Activated T-cell treated with anti-CD3 and anti-CD28 coated beads for 24 hours (primary cell): Measurements from ENCODE around the gene HDAC4.

Experiments used
- DNase-seq: peaks from one replicate; pipeline ENCODE4 v3.0.0-alpha.2; 2020; ENCODE audit warnings: low read depth

HDAC4 gene

DNA sequence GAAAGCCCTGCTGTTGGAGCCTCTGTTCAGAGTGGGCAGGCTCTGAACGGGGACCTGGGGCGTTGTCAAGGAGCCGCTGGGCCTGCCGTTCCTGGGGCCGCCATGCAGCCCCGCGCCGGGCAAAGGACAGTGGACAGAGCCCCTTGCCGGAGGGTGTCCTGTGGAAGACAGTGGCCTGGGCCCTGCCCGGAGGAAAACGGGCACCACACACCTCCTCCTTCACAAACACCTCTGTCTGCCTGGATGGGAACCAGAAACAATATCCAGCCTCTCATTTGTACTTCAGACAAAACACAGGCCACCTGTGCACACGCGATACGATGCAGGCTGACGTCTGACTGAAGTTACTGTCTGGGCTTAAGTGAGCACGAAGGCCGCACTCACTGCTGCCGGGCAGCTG is 319.2 kb downstream of the HDAC4 start:
- DNase-seq = no peak

DNA sequence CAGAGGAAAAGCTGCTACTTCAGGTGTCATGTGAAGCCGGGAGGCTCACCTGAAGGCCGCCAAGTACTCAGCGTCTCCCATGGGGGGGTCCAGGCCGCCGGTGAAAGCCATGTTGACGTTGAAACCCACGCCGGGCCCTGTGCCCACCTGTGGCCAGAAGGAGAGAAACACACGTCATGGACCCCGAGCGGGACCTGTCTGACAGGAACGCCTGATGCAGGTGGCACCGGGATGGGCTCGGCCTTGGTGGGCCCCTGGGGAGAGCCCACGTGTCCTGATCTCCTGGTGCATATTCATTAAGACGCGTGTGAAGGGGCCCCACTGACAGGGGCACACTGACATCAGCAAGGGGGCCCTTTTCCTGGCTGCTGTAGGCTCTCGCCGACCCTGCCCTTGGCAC is 319.8 kb downstream of the HDAC4 start:
- no peak for DNase-seq

DNA sequence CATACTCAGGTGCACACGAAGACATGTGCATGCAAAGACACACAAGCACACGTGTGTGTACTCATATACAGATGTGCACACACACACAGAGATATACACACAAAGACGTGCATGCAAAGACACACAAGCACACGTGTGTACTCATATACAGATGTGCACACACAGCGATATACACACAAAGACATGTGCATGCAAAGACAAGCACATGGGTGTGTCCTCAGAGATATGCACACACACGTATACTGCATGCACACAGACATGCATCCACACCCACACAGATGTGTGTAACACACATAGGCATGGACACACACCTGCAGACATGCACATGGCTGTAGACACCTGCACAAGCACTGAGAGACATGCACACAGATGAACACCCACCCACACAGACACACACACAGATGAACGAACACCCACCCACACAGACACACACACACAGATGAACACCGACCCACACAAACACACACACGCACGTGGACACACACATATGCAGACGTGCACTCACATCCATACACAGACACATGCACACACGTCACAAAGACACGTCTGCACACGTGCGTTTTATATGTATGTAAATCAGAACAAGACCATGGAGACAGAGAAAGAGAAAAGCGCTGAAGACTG is 321.0 kb downstream of the HDAC4 start:
- no peak for DNase-seq

DNA sequence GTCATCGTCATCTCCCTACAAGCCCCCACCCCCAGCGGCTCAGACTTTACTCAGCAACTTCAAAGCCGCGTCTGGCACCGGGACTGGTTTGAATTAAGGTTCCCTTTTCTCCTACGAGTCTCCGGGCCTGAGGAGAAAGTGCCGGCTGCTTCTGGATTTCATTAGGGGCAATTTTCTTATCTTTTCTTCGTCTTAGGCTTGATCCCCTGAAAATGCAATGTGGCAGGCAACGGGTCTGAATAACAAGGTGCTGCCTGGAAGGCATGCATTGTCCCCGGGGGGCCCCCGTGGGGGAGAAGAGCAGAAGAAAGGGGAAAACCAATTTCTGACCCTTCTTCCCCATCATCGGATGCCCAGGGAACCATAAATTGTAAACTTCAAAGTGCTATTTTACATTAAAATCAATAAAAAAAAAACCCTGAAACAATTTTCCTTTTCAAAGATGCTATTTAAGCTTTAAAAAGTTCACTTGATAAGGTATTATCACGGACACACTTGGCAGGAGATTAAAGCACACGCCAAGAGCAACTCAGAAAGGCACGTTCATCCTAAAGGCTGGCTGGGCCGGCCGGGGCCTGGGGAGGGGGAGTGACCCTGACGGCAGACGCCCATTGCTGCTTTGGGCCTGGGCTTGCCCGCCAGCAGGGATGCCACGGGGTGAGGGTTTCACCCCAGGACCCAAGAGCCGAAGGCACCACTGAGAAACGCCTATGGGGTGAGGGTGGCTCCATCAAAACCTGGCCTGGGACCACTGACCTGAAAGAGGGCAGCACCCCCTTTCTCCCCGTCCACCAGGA is 322.5 kb downstream of the HDAC4 start:
- no peak for DNase-seq

DNA sequence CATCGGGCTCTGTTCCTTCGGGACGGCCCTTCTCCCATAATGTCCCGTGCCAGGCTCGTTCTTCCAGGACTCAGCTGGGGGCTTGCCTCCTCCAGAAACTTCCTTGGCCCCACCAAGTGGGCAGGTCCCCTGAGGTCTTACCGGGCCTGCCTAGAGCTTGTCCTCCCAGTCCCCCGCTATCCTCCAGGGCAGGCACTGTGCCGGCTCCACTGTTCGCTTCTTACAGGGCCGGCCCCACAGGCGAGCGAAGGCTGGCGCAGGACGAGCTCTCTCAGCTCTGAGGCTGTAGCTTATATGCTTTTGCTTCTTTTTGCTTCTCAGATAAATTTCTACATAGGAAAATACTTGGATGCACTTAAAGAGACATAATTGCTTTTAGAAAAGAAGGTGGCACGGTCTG is 323.6 kb downstream of the HDAC4 start:
- no peak for DNase-seq

DNA sequence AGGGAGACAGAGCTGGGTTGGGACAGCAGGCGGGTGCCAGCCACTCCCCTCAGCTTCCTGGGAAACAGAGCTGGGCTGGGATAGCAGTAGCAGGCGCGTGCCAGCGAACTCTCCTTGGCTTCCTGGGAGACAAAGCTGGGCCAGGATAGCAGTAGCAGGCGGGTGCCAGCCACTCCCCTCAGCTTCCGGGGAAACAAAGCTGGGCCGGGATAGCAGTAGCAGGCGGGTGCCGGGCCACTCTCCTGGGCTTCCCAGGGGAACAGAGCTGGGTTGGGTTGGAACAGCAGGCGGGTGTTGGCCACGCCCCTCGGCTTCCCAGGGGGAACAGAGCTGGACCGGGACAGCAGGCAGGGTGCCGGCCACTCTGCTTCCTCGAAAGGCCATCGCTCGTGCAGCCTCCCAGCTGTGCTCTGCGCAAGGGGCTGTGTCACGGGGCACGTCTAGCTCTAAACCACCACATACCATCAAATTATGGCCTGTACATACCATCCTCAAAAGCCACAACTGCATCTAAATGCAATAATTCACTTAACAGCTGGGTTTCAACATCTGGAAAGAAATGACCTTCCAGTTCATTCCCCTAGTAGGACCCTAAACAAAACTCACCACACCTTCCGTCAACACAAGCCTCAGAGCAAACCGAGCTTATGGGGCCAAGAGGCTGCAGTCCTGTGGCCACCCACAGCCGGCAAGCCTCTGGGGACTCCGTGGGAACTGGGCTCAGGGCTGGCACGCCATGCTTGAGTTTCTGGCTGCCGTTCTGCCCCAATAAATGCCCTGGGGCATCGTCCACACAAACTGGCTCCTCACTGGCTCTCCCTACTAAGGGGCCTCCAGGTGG is 324.7 kb downstream of the HDAC4 start:
- no peak for DNase-seq

DNA sequence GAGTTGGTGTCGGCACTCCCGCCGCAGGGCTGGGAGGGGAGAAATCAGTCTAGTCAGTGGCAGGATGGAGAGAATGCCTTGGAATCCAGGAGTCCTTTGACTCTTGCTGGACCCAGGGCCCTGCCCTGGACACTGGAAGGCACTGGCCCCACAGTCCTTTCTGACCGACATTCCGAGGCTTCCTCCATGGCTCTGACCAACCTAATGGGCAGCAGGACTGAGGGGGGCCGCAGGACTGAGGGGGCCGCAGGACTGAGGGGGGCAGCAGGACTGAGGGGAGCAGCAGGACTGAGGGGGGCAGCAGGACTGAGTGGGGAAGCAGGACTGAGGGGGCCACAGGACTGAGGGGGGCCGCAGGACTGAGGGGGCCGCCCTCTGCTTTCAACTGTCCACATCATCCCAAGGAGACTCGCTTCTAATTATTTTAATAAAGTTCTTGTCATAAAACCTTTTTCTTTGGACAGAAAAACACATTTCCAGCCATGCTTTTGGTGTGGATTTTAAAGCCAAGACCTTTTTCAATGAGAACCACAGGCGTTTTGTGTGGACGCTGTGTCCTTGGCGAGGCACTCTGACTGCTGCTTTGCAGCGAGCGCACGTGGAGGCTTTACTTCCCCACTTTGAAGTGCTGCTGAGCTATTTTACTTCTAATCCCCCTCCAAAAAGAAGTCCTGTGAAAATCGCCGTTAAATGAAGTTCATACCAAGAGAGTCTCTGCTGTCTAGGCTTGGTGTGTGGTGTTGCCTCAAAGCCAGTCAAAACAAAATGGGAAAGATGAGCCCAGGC is 326.9 kb downstream of the HDAC4 start:
- DNase-seq = no peak

DNA sequence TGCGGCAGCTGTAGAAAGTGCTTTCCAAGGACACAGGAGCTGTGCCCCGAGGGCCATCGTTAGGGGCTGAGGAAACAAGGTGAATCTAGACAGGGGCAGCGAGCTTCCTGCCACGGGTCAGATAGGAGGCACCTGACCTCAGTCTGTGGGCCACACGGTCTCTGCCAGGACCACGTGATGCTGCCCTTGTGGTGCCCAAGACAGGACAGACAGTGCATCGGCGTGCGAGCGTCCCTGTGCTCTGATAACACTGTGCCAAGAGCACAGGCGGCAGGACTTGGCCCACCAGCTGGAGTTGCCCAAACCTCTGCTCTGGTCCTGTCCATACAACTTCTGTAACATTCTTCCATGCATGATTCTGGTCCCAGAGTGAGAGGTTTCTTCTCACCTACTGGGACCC is 327.6 kb downstream of the HDAC4 start:
- no peak for DNase-seq

DNA sequence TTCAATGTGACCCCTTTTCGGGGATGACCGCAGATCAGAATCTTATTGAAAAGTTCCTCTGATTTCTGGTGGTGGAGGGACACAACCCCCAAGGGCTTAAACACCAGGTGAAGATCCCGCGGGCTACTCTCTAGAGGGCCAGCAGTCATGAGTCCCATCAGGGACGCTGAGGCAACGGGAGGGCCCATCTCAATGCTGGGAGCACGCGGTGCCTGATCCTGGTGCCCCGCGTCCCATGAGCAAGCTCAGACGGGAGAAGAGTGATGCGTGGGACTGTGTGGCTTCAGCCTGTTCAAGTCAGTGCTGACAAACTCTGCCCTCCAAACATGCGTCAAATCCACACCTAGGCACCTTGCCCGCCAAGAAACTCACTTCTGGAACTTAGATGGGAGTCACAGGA is 328.0 kb downstream of the HDAC4 start:
- DNase-seq = no peak

DNA sequence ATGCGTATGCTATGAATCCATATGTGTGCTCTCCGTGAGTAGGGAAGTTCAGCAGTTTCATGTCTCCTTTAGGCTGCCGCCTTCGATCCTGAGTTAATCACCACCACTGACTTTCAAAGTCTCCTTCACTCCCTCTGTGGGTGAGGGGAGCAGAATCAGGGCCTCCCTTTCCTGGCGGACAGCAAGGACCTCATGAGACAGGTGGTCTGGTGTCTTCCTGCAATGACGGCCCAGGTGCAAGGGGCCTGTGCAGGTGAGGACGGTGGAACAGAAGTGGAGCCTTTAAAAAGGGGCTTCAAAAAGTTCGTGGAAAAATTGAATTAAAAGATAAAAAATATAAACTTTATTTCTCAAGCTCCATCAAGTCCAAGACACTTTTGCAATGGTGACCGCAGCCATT is 330.4 kb downstream of the HDAC4 start:
- no peak for DNase-seq

DNA sequence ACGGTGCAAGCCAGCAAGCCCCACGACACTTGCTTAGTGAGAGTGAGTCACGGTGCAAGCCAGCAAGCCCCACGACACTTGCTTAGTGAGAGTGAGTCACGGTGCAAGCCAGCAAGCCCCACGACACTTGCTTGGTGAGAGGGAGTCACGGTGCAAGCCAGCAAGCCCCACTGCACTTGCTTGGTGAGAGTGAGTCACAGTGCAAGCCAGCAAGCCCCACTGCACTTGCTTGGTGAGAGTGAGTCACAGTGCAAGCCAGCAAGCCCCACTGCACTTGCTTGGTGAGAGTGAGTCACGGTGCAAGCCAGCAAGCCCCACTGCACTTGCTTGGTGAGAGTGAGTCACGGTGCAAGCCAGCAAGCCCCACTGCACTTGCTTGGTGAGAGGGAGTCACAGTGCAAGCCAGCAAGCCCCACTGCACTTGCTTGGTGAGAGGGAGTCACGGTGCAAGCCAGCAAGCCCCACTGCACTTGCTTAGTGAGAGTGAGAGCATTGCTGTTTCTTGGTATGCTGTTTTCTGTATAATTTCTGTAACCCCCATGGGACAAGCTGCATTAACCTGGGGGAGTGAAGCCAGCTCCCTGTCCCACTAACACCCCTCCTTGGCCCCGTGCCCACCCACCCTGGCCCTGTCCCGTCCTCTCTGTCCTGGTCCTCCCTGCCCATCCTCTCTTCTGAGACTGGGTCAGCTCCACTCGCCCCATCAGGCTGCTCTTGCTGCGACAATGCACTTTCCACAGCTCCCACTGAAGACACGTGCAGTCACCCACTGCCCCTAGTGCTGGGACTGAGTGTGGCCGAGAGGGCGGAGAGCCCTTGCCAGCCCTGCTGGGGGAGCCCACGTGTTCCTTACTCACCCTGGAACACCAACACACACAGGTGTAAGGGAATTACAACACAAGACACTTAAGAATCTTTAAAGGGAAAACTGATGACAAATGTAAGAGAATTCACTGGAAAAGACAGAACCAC is 331.2 kb downstream of the HDAC4 start:
- peak; percentile 4 for DNase-seq

DNA sequence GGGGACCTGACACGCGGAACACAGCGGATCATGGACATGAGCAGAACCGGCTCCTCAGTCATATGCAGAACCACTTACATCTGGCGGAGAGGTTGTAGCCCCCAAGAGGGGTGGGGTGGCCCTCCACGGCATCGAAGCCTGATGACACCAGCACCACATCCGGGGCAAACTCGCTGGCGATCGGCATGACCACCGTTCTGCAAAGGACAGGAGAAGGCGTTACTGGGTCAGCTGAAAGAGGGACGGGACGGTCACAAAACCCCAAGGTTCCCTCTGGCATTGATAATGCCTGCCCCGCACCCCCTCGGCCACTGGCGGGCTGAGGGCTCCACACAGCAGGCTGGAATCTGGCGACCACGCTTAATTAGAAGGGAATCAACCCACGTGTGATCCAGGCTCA is 332.4 kb downstream of the HDAC4 start:
- DNase-seq = no peak

DNA sequence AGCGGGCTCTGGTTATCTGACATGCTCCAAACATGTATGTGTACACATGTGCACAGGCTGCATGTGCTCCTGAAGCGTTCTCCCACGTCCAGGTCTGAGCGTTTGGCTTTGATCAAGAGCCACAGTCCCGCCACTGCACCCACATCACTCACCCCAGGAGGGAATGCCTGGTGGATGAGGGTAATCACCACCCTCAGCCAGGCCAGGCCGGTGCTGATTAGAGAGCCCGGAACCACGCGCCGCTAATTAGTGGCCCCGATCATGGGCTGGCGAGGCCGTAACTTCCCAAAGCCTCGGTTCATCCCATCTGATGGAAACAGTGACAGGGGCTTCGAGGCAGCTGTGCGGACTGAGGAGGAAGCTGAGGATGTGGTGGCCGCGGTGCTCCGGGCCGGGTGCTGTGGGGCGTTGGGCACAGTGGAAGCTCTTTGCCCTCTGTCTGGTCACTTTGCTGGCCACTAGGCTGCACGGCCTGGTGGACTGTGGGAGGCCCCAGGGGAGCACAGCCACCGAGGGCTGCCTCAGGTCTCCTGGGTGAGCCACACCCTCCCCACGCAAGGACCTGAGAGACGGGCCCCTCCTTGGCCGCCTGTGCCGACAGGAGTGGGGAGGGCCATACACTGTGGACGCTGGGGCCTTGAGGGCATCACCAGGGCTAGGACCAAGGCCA is 333.5 kb downstream of the HDAC4 start:
- DNase-seq = no peak

DNA sequence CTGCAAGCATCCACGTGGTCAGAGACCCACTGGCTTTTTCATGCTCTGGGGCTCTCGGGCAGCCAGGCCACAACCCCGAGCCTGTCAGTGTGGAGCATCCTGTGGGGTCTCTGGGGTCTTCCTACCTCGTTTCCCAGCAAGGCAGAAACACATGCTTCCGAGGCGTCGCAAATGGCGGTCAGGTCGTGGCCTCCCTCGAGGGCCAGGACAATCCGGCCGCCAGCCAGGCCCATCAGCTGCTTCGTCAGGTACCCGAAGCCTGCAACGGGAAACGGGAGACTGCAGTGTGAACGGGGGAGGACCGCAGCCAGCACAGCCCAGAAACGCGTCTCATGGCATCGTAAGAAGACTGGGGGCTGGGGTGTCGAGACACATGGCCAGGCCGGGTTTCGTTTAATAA is 334.2 kb downstream of the HDAC4 start:
- no peak for DNase-seq

DNA sequence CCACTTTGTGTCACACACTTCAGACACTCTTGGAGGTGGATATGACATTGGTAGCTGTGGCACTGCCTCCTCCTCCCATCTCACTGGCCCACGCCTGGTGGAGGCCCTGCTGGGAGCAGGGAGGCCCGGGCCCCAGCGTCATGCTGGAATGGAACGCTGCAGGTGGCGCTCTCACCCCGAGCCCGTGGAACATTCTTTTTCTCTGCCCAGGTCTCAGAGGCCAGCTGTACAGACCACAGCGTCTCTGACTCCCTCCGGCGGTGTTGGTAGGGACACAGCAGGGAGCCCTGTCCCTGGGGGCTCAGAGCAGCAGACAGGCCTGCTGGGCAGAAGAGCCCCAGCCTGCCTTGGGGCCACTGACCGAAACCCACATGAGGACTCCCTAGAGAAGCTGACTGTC is 334.9 kb downstream of the HDAC4 start:
- DNase-seq = no peak

DNA sequence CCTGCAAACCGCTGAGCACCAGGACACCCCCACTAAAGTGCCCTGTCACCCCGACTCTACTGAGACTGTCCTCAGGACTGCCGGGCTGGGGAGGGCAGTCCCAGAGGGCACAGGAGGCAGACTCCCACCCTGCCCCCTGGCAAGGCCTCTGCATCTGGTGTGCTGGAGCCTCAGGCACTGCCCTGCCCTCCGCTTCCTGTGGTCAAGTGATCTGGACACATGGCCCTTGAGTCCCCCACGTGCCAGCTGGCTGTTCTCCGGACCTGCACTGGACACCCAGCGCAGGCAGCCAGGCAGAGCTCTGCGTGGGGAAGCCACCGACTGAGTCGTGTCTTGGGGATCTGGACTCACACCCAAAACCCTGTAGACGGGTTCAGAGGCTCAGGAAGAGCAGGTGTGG is 335.3 kb downstream of the HDAC4 start:
- DNase-seq = no peak

DNA sequence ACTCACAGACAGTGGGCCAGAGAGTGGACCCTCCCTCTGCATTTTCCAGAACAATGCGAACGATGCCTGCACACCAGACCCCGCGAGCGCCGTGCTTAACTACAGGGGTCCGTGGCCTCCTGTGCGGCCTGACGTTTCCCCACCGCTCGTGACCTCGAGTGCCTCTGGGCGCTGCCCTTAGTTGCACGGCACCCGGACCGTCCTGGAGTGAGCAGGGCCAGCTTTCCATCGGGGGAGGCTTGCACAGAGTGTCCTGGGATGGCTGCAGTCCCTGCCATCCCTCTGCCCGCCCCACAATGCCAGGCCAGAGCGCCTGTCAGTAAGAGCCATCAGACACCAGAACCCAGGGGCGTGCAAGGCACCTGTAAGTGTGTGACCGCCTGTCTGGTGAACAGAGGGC is 335.9 kb downstream of the HDAC4 start:
- DNase-seq = no peak

DNA sequence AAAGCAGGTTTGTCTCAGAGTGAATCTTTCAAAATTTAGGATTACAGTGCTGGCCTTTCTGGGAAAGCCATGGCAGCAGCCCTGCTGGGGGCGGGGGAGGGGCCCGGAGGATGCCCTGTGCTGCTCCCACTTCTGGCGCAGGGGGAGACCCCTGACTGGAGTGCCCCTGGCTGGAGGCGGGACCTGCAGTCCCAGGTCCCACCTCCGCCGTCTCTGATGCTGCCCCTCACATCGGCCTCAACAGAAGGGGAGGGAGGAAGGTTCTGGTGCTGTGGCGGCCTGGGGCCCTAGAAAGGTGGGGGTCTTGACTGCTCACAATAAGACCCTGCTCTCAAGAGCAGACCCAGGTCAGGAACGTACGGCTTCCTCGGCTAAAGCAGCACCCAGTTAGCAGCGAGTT is 336.6 kb downstream of the HDAC4 start:
- no peak for DNase-seq

DNA sequence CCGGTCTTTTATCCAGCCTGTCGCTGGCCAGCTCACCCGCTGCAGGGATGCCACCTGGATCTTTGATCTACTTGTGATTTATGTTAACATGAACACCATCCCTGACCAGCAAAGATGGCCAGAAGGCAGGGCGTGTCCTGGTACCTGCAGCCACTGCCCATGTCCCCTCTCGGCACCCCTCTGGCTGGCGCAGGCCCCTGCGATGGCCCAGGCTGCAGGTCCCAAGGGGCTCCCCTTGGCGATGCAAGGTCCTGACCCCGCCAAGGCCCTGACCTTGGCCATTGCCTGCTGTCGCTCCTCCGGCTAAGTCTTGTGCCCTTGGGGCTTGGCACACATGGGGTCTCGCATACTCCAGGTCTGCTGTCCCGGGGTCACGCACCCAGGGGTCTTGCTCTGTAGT is 338.1 kb downstream of the HDAC4 start:
- DNase-seq = no peak

DNA sequence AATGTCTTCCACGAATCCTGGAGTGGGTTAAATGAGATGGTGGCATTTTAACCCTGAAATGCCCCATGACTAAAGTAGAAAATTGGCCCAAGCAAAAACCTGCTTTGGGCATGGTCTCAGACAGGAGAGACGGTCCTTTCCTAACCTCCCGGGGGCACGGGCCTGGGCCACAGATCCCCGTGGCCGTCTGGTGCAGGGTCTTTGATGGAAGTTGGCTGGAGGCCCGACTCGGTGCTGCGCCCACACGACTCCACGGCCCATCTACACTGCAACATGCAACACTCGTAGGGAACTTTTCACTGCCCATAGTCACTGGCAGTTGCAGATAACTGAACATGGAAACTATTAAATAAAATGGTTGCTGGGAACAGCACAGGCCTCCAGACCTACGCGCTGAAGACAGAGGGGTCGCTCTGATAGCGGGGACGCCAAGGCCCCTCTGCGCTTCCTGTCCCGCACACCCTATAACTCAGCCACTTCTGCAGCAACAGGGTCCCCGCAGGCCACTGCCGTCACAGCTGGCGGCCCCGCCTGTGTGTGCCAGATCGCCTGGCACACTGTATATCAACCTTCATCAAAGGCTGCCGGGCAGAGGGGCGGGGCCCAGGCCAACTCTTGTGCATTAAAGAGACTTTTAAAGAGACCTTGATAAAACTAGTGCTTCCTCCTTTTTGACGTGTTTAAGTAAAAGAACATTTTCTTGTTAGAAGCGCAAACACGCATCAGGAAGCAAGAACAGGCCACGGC is 338.8 kb downstream of the HDAC4 start:
- no peak for DNase-seq
